Measurements from ENCODE around the gene OSCP1.

The OSCP1 gene

DNA sequence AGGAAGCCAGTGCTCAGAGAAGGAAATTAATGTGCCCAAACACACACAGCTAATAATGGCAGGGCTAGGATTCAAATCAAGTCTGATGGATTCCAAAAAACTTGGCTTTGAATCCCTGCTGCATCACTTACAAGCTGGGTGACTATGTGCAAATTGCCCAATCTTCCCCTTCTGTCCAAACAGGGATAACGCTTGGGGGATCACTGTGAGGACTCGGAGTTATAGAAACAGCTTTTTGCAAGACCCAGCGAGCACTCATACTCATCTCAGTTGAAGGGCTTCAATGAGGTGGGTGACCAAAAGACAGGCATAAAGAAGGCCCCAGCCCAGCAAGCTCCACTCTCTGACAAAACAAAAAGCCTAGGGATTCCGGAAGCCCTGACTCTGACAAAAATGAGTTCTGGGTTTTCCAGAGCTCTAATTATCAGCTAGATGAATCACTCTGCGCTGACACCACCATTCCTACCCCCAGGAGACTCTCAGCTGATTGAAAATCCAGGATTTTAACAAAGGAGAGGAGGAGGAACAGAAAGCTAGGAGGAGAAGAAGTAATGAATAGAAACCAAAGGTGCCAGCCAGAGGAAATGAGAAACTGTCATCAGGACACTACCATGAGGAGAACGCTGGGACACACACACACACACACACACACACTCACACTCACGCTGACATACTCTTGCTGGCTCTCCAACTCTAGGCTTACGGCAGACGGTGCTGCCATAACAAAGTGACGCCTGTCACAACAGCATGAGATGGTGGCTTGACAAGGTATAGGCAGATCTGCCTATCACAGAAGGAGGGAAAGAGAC, 62.9 kb downstream of the OSCP1 start:
- intact Hi-C loops (cut with DNase I): no loop called here
- peak in 3 of 10 donors; percentile 26 to 73 (median 60) for DNase-seq

DNA sequence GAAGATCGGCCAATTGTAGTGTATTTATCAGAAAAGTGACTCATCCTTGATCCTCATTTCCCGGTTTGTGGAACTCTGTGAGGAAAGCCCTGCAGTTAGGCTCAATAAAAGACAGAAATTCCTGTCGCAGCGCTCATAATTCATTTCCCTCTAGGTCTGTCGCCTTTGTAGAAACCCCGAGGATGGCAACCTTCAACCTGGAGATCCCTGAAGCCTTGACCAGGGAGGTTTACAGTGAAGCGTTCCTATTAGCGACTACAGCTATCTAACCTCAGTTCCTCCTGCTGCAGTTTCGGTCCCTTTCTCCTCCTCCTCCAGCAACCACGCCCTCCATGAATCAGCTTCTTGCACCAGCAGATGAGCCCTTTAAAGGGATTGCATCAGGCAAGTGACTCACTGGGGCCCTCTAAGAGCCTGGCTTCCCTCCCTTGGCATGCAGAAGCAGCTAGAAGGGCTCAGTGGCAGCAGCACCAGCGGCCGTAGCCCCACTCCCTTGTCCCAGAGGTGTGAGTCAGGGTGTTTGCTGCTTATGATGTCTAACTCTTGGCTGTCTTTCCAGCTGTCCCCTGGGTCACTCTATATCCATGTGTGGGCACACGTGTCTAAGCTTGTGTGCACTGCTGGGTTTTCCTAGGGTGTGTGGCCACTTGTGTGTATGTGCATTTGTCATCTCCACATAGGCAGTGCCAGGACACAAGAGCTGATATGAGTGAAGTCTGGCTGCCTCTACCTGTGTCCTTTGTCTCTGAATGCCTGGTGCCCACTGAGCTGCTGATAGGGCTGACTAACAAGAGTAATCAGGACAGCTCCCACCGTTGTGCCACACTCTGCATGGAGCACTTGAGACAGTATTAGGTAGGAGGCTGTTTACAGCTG, 63.7 kb downstream of the OSCP1 start:
- intact Hi-C loops (cut with DNase I): no loop called here
- peak; percentile 67 to 98 (median 78) for DNase-seq

- peak; percentile 95 to 100 (median 98) for DNase-seq
Measured at GRCh38 chr1:36385410-36386264, 64.6 kb downstream of the OSCP1 start, which contains the start of gene STK40. TSS of gene STK40 (minus strand) at chr1:36385924. CDS start at chr1:36361332, 24,592 bp downstream.

GRCh38 chr1:36384542-36385409, 65.5 kb downstream of the OSCP1 start:
- peak in 9 of 10 donors; percentile 29 to 92 (median 49) for DNase-seq
- intact Hi-C loops (cut with DNase I): no loop called here

More at GRCh38 chr1:36385410-36386264, 64.6 kb downstream of the OSCP1 start, which contains the start of gene STK40:
- intact Hi-C loops (cut with DNase I): no loop called here

DNA sequence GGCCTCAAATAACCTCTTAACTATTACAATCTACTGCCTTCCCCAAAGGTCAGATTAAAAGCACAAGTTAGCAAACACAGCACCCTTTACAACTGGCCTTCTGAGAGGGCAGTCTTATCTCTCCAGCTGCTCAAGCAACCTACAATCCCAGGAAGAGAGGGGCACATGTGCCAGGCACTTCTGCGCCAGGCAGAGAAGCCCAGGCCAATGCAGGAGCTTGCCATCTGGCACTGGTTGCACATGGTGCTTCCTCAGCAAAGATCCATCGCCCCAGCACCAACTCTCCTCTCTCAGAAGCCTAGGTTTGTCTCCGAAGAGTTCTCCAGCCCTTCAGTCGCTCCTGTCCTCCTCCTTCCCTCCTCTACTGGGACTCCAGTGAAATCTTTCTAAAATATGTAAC, 67.0 kb downstream of the OSCP1 start:
- intact Hi-C loops (cut with DNase I): no loop called here
- DNase-seq: peak in 1 of 10 donors; percentile 41

DNA sequence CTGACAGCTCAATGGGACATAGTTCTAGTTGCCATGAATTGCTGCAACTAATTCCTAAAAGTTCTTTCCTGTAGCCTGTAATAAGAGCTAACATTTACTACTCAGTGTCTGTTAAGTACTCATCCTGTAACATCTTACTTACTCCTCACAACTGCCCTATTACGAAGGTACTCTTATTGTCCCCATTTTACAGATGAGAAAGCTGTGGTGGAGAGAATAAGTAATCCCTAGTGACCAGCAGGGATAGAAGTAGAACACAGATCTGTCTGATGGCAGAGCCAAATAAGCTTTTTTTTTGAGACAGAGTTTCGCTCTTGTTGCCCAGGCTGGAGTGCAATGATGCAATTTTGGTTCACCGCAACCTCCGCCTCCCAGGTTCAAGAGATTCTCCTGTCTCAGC, 67.6 kb downstream of the OSCP1 start:
- intact Hi-C loops (cut with DNase I): no loop called here
- peak in 1 of 10 donors; percentile 25 for DNase-seq

GRCh38 chr1:36382231-36382630, 68.0 kb downstream of the OSCP1 start:
- peak in 2 of 10 donors; percentile 55 for DNase-seq
- intact Hi-C loops (cut with DNase I): no loop called here

DNA sequence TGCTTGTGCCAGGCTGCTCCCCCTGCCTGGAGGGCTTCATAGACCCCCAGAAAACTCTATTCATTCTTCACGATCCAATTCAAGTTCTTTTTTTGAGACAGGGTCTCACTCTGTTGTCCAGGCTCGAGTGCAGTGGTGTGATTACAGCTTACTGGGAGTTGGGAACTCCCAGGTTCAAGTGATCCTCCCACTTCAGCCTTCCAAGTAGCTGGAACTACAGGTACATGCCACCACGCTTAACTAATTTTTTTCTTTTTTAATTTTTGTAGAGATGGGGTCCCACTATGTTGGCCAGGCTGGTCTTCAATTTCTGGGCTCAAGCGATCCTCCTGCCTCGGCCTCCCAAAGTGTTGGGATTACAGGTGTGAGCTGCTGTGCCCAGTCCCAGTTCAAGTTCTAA, 68.8 kb downstream of the OSCP1 start:
- intact Hi-C loops (cut with DNase I): no loop called here
- DNase-seq: peak in 1 of 10 donors; percentile 26

- DNase-seq: peak in 2 of 10 donors; percentile 8 to 18
- intact Hi-C loops (cut with DNase I): no loop called here
Measured at GRCh38 chr1:36380782-36381181, 69.5 kb downstream of the OSCP1 start.

GRCh38 chr1:36380143-36380619, 70.1 kb downstream of the OSCP1 start:
- intact Hi-C loops (cut with DNase I): no loop called here
- peak in 2 of 10 donors; percentile 6 to 22 for DNase-seq

DNA sequence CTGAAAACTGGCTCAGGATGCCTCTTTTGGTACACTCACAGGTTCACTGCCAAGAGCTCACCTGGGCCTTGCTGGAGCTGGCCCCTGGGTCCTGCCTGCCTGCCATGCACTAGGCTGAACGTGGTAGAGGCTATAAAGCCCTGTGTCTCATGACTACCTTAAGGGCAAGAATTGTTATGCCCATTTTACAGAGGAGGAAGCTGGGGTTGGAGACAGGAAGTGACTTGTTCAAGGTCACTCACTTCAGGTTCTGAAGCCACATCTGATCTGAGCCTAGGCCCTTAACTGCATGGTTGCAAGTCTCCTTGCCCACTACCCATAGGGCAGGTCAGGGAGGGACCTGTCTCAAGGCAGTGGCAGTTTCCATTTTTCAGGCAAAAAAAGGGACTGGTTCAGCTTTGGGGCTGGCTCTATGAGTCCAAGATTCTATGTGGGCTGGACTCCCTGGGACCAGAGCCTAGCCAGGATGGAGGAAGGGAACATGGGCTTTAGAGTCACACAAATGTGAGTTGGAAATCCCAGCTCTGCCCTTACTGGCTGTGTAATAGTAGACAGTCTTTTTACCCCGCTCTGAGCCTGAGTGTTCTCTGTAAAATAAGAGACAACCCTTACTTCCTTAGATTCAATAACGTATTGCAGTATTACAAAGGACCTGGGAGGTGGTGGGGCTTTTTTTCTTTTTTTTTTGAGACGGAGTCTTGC, 72.3 kb downstream of the OSCP1 start:
- peak in 1 of 10 donors; percentile 6 for DNase-seq
- intact Hi-C loops (cut with DNase I): no loop called here

DNA sequence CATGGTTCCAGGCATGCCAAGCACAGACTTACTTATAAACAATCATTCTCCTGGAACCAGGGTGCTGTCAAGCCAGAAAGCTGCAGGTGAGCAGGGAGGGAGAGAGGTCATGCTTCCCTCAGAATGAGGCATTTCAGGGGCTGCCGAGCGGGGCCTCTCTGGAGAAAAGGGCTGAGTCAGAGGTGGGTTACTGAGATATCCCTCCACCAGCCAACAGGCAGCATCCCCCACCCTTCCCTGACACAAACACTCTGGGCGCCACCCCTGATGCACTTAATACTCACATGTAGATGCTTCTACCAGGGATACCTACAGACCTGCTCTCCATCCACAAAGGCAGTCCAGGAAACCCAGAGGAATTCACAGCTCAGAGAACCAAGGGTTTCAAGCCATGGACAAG, 77.6 kb downstream of the OSCP1 start:
- intact Hi-C loops (cut with DNase I): no loop called here
- peak in 1 of 10 donors; percentile 55 for DNase-seq

- intact Hi-C loops (cut with DNase I): loop anchor here (10.0 kb wide), 1 partner anchor 214 kb away; the partner anchor contains the start of gene MAP7D1
- DNase-seq: peak in 9 of 10 donors; percentile 48 to 95 (median 76)
Measured at GRCh38 chr1:36369061-36369861, 81.0 kb downstream of the OSCP1 start.

Data from posterior cingulate gyrus (tissue), 11 donors.